ENCODE results near the gene DCN.

DNA sequence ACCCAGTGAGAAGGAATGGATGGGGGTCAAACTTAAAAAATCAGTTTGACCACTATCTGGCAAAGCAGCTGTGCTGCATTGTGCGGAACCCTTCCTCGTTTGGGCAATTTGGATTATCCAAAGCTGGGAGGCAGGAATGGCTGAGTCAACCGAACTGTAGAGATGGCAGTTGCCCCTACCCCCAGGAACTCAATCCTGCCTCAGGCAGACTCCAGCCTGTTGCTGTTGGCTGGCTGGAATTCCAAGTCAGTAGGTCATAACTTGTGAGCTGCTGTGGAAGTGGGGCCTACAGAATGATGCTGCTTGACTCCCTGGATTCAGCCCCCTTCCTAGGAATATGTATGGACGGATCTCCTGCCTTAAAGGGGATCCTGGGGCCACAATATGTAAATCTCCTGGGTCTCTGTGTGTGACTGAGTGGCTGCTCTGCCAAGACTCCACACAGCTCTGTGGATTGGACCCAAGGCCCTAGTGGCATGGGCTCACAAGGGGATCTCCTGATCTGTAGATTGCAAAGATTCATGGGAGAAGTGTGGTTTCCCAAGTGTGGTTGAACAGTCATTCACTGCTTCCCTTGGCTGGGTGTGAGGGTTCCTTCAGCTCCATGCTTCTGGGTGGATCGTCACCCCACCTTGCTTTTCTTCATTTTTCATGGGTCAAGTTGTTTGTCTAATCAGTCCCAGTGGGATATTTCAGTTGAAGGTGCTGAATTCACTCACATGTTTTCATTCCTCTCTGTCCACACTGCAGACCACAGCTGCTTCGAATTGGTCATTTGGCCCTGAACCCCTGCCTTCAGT, 90.5 kb downstream of the DCN start:
- TF ChIP-seq, protein P1, sequence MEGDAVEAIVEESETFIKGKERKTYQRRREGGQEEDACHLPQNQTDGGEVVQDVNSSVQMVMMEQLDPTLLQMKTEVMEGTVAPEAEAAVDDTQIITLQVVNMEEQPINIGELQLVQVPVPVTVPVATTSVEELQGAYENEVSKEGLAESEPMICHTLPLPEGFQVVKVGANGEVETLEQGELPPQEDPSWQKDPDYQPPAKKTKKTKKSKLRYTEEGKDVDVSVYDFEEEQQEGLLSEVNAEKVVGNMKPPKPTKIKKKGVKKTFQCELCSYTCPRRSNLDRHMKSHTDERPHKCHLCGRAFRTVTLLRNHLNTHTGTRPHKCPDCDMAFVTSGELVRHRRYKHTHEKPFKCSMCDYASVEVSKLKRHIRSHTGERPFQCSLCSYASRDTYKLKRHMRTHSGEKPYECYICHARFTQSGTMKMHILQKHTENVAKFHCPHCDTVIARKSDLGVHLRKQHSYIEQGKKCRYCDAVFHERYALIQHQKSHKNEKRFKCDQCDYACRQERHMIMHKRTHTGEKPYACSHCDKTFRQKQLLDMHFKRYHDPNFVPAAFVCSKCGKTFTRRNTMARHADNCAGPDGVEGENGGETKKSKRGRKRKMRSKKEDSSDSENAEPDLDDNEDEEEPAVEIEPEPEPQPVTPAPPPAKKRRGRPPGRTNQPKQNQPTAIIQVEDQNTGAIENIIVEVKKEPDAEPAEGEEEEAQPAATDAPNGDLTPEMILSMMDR (IDR thresholded peaks at IDR 0.05), result no peak
- no peak for TF ChIP-seq POLR2A (IDR thresholded peaks at IDR 0.05)
